Measurements from ENCODE around the gene C5orf22.
"Not testable (repeated sequence)": the region's sequence is repeated elsewhere in the genome, so short reads cannot be mapped to it uniquely, and the experiment has no call there.

C5orf22 gene

DNA sequence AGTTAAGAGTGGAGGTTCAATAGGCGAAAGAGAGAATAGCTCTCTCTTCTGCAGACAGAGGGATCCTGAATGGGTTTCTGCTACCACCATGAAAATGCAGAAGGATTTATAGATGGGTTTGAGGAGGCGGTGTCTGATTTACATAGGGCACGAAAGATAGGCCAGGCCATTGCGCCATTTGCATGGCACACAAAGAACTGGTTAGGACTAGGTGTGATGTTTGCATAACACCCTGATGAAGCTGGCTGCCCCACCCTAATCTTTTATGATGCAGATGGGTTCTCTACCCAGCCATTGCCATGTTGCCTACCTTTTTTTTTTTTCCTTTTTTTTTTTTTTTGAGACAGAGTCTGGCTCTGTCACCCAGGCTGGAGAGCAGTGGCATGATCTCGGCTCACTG is 55.4 kb downstream of the C5orf22 start:
- no peak for DNase-seq (ENCODE audit: low read depth in 2 of 2)
- no peak overlapping the region for H3K4me3 ChIP-seq (replicated peaks in 1 of 2; ENCODE audit: low read depth in 2 of 2, low read length in 2 of 2)
- TF ChIP-seq, protein P1, sequence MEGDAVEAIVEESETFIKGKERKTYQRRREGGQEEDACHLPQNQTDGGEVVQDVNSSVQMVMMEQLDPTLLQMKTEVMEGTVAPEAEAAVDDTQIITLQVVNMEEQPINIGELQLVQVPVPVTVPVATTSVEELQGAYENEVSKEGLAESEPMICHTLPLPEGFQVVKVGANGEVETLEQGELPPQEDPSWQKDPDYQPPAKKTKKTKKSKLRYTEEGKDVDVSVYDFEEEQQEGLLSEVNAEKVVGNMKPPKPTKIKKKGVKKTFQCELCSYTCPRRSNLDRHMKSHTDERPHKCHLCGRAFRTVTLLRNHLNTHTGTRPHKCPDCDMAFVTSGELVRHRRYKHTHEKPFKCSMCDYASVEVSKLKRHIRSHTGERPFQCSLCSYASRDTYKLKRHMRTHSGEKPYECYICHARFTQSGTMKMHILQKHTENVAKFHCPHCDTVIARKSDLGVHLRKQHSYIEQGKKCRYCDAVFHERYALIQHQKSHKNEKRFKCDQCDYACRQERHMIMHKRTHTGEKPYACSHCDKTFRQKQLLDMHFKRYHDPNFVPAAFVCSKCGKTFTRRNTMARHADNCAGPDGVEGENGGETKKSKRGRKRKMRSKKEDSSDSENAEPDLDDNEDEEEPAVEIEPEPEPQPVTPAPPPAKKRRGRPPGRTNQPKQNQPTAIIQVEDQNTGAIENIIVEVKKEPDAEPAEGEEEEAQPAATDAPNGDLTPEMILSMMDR (IDR thresholded peaks at IDR 0.05; ENCODE audit: low read depth, low read length) = no peak

DNA sequence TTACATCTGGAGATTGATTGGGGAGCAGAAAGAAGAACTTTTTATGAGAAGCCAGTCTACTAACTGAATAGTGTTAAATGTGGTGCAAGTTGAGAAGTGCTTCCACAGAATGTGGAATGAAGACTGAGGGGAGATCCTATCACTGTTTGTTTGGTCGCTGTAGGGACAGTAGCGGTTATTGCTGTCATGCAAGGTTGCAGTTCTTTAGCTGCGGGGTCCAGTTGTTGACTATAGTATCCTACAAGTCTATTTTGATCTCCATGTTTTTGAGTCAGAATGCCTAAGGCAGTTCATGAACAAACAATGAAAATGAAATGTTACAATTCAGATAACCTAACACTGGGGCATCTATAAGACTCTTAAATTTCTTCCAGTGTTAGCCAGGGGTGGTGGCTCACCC is 61.6 kb downstream of the C5orf22 start:
- TF ChIP-seq, protein P1 (IDR thresholded peaks at IDR 0.05; ENCODE audit: low read depth, low read length) = no peak
- no peak overlapping the region for H3K4me3 ChIP-seq (replicated peaks in 1 of 2; ENCODE audit: low read depth in 2 of 2, low read length in 2 of 2)
- DNase-seq (ENCODE audit: low read depth in 2 of 2) = no peak

GRCh38 chr5:31596354-31596753 is 64.3 kb downstream of the C5orf22 start:
- TF ChIP-seq, protein P1 (IDR thresholded peaks at IDR 0.05; ENCODE audit: low read depth, low read length) = no peak
- H3K4me3 ChIP-seq (replicated peaks in 1 of 2; ENCODE audit: low read depth in 2 of 2, low read length in 2 of 2) = no peak overlapping the region
- no peak for DNase-seq (ENCODE audit: low read depth in 2 of 2)

DNA sequence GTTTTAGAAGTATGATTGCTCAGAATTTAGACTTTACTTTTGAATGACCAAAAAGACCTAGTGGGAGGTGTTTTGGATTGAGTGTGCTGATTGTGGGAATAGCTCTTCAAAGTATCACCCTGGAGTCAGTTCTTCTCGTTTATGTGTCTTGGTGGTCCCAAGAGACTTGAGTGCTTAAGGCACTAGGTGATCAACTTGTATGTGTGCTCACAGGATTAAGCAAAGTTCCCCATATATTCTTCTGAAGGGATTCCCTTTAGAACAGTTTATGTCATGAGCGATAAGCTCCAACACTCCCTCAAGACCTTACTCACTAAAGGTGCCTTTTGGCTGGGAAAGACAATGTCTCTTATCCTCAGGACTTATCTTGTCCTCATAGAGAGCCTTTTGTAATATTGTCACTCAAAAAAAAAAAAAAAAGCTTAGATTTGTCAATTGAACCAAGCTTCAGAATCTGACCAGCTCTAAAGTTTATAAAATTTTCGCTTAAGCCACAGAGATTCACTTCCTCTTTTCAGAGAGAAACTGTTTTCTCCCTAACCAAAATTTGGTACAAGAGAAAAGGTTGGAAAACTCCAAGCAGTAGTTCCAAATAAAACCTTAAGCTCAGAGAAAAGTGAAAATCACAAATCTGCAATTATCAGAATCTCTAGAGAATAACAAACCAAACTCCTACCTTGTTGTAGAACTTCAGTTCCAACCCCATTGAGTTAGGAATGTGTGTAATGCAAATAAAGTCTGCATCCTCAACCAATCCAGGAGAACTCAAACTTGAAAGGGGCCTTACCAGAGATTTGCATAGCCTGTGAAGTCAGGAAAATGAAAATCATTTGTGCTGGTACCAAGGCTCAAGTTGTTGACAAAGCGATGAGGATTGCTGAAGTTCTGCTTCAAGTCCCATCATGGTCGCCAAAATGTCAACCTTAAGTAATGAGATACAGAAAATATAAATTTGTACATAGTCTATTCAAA is 66.8 kb downstream of the C5orf22 start:
- TF ChIP-seq, protein P1 (IDR thresholded peaks at IDR 0.05; ENCODE audit: low read depth, low read length) = no peak
- H3K4me3 ChIP-seq (replicated peaks in 1 of 2; ENCODE audit: low read depth in 2 of 2, low read length in 2 of 2) = no peak overlapping the region
- DNase-seq (ENCODE audit: low read depth in 2 of 2) = no peak

- H3K4me3 ChIP-seq (replicated peaks in 1 of 2; ENCODE audit: low read depth in 2 of 2, low read length in 2 of 2); DNase-seq (ENCODE audit: low read depth in 2 of 2): not testable (repeated sequence)
Observed at GRCh38 chr5:31602305-31602704, 70.2 kb downstream of the C5orf22 start.

GRCh38 chr5:31604240-31604639 is 72.1 kb downstream of the C5orf22 start:
- TF ChIP-seq, protein P1 (IDR thresholded peaks at IDR 0.05; ENCODE audit: low read depth, low read length) = no peak
- DNase-seq (ENCODE audit: low read depth in 2 of 2) = no peak
- no peak overlapping the region for H3K4me3 ChIP-seq (replicated peaks in 1 of 2; ENCODE audit: low read depth in 2 of 2, low read length in 2 of 2)

DNA sequence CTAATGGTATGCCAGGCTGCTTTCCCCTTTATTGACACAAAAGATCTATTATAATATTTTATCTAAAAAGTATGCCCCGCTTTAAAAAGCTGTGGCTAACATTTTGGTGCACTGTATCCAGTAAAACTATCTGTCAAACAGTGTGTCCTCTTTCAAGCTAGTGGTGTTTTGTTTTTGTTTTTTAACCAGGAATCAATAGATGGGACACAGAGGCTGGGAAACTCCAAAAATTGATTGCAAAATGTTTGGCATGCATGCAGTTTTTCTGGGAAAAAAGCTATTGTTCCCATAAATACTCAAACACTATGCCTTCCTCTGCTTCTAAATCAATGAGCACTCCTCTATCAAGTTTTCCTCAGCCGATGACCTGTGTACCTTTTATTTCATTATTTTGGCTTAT is 72.5 kb downstream of the C5orf22 start:
- TF ChIP-seq, protein P1 (IDR thresholded peaks at IDR 0.05; ENCODE audit: low read depth, low read length) = no peak
- H3K4me3 ChIP-seq (replicated peaks in 1 of 2; ENCODE audit: low read depth in 2 of 2, low read length in 2 of 2) = no peak overlapping the region
- no peak for DNase-seq (ENCODE audit: low read depth in 2 of 2)

All from cardiac fibroblast (primary cell).